Karpas-422 (cell line): ENCODE data around the gene PRPF8. TPM values are rescaled to one million over a fixed set of nuclear protein-coding genes. Genes with fewer than 3 reads are reported as not detected.

Experiments used
- small RNA-seq: library from RNA; depleted of rRNA; stranded (forward); fragments of <200 nt; gene quantifications from one replicate; pipeline ENCODE3, GENCODE V24; 2014
- total RNA-seq: library from RNA; depleted of rRNA; stranded (reverse); fragments of >200 nt; shearing (Covaris generic); gene quantifications from 2 replicates; pipeline ENCODE4 v1.2.3, GENCODE V29; 2014; ENCODE audit warnings: low replicate concordance; rRNA removed

Gene PRPF8
- total RNA-seq, 1 experiment from 2014 or later: 130 TPM

Small RNAs within 50 kb of the gene (small RNA-seq; reads per million reads assigned to genes)
- not detected for gene RN7SL105P

Other genes with a start within 250 kb of the PRPF8 start
- 14.1 and 19.5 TPM in 2 replicates for gene CRK, start 228.6 kb downstream of the PRPF8 start, total RNA-seq
- gene MYO1C, start 192.2 kb downstream of the PRPF8 start, total RNA-seq: 14.7 and 20.5 TPM in 2 replicates
- 61.7 and 102 TPM in 2 replicates for gene INPP5K, start 168.3 kb downstream of the PRPF8 start, total RNA-seq
- gene PITPNA, start 122.1 kb downstream of the PRPF8 start, total RNA-seq: 26.2 and 28.9 TPM in 2 replicates
- 10.0 and 10.8 TPM in 2 replicates for gene SLC43A2, start 56.0 kb downstream of the PRPF8 start, total RNA-seq
- 0.18 TPM in 1 of 2 replicates, not detected in the other for gene SCARF1, start 39.1 kb downstream of the PRPF8 start, total RNA-seq
- gene RILP, start 35.0 kb downstream of the PRPF8 start, total RNA-seq: 1.7 TPM in 1 of 2 replicates, not detected in the other
- gene TLCD2, start 25.5 kb upstream of the PRPF8 start, total RNA-seq: not detected in 2 replicates
- gene WDR81, start 39.8 kb upstream of the PRPF8 start, total RNA-seq: 11.7 and 28.9 TPM in 2 replicates
- 0.19 and 0.32 TPM in 2 replicates for gene SERPINF2, start 58.0 kb upstream of the PRPF8 start, total RNA-seq
- gene SERPINF1, start 77.2 kb upstream of the PRPF8 start, total RNA-seq: 45.5 and 62.2 TPM in 2 replicates
- 13.9 and 23.2 TPM in 2 replicates for gene SMYD4, start 145.0 kb upstream of the PRPF8 start, total RNA-seq
- gene RPA1, start 145.1 kb upstream of the PRPF8 start, total RNA-seq: 40.4 and 63.9 TPM in 2 replicates